SK-N-SH treated with all-trans-retinoic acid at 6 μM for 48 hours (cell line): ENCODE measurements around the gene HDDC3.
A peak's percentile ranks its signal among the peaks of the same experiment; 100 is the strongest.

Experiments used
- ATAC-seq: fragments of 200-7000 bp; cut with Tn5 transposase; 3 replicates; pipeline ENCODE4 v1.9.1; 2020; ENCODE audit warnings: mild to moderate bottlenecking, moderate library complexity
- BACH2 ChIP-seq: fragments of 250-450 bp; sonication (Bioruptor Pico); IDR thresholded peaks from 2 replicates; pipeline ENCODE4 v1.9.0; 2021; ENCODE audit warnings: mild to moderate bottlenecking, borderline replicate concordance
- CREB5 ChIP-seq: fragments of 250-450 bp; sonication (Bioruptor Pico); IDR thresholded peaks from 2 replicates; pipeline ENCODE4 v1.5.1; 2020; ENCODE audit warnings: low read depth, mild to moderate bottlenecking, moderate library complexity
- CSDC2 ChIP-seq: fragments of 250-450 bp; sonication (Bioruptor Pico); IDR thresholded peaks from 2 replicates; pipeline ENCODE4 v1.5.0; 2020; ENCODE audit warnings: mild to moderate bottlenecking, moderate library complexity
- CSRNP3 ChIP-seq: fragments of 250-450 bp; sonication (Bioruptor Pico); IDR thresholded peaks from 2 replicates; pipeline ENCODE4 v1.5.1; 2021; ENCODE audit warnings: mild to moderate bottlenecking, moderate library complexity
- ESRRG ChIP-seq: fragments of 250-450 bp; sonication (Bioruptor Pico); IDR thresholded peaks from 2 replicates; pipeline ENCODE4 v1.6.1; 2021; ENCODE audit warnings: mild to moderate bottlenecking
- GLIS3 ChIP-seq: fragments of 250-450 bp; sonication (Bioruptor Pico); IDR thresholded peaks from 2 replicates; pipeline ENCODE4 v1.5.0; 2020; ENCODE audit warnings: mild to moderate bottlenecking, moderate library complexity
- ISL1 ChIP-seq: fragments of 250-450 bp; sonication (Bioruptor Pico); IDR thresholded peaks from 2 replicates; pipeline ENCODE4 v2.1.2; 2022; ENCODE audit warnings: mild to moderate bottlenecking, moderate library complexity
- OSR1 ChIP-seq: fragments of 250-450 bp; sonication (Bioruptor Pico); IDR thresholded peaks from 2 replicates; pipeline ENCODE4 v1.8.0; 2022; ENCODE audit warnings: moderate library complexity, mild to moderate bottlenecking, inconsistent platforms
- PATZ1 ChIP-seq: fragments of 250-450 bp; sonication (Bioruptor Pico); IDR thresholded peaks from 2 replicates; pipeline ENCODE4 v1.8.0; 2020; ENCODE audit warnings: mild to moderate bottlenecking, moderate library complexity, borderline replicate concordance
- POU6F1 ChIP-seq: fragments of 250-450 bp; sonication (Bioruptor Pico); IDR thresholded peaks from 2 replicates; pipeline ENCODE4 v1.8.0; 2021; ENCODE audit warnings: low read depth, mild to moderate bottlenecking, moderate library complexity, borderline replicate concordance
- PPARA ChIP-seq: fragments of 250-450 bp; sonication (Bioruptor Pico); IDR thresholded peaks from 2 replicates; pipeline ENCODE4 v1.5.0; 2020; ENCODE audit warnings: mild to moderate bottlenecking, borderline replicate concordance
- SNAI2 ChIP-seq: fragments of 250-450 bp; sonication (Bioruptor Pico); IDR thresholded peaks from 2 replicates; pipeline ENCODE4 v1.5.0; 2020; ENCODE audit warnings: mild to moderate bottlenecking, moderate library complexity
- TCF4 ChIP-seq: fragments of 250-450 bp; sonication (Bioruptor Pico); IDR thresholded peaks from 2 replicates; pipeline ENCODE4 v1.8.0; 2021; ENCODE audit warnings: mild to moderate bottlenecking, moderate library complexity, borderline replicate concordance
- TOX ChIP-seq: fragments of 250-450 bp; sonication (Bioruptor Pico); IDR thresholded peaks from 2 replicates; pipeline ENCODE4 v1.8.0; 2021; ENCODE audit warnings: mild to moderate bottlenecking, moderate library complexity, borderline replicate concordance
- TSHZ2 ChIP-seq: fragments of 250-450 bp; sonication (Bioruptor Pico); IDR thresholded peaks from 2 replicates; pipeline ENCODE4 v1.5.0; 2020; ENCODE audit warnings: mild to moderate bottlenecking, moderate library complexity
- ZC3H10 ChIP-seq: fragments of 250-450 bp; sonication (Bioruptor Pico); IDR thresholded peaks from 2 replicates; pipeline ENCODE4 v1.5.1; 2021; ENCODE audit warnings: mild to moderate bottlenecking, moderate library complexity
- ZFP3 ChIP-seq: fragments of 250-450 bp; sonication (Bioruptor Pico); IDR thresholded peaks from 2 replicates; pipeline ENCODE4 v1.5.0; 2020; ENCODE audit warnings: mild to moderate bottlenecking, moderate library complexity
- ZFP30 ChIP-seq: fragments of 450-650 bp; formaldehyde crosslinking; IDR thresholded peaks from 2 replicates; pipeline ENCODE4 v1.5.0; 2022; ENCODE audit warnings: mild to moderate bottlenecking, moderate library complexity
- ZNF70 ChIP-seq: fragments of 450-650 bp; formaldehyde crosslinking; IDR thresholded peaks from 2 replicates; pipeline ENCODE4 v1.5.0; 2020; ENCODE audit warnings: mild to moderate bottlenecking, moderate library complexity
- ZNF8 ChIP-seq: fragments of 450-650 bp; formaldehyde crosslinking; IDR thresholded peaks from 2 replicates; pipeline ENCODE4 v1.5.0; 2020; ENCODE audit warnings: mild to moderate bottlenecking, moderate library complexity

HDDC3 gene

GRCh38 chr15:90936823-90937222 is 4.5 kb upstream of the HDDC3 start:
- TF ChIP-seq ISL1 (CRISPR knock-in tag), result no peak
- no peak for ATAC-seq

GRCh38 chr15:90934949-90935751 is 2.8 kb upstream of the HDDC3 start, which contains the start of gene UNC45A:
Gene UNC45A (plus strand): TSS chr15:90935285. CDS start chr15:90935325, 40 bp downstream.
- peak; percentile 83 for ATAC-seq
- TF ChIP-seq BACH2 (CRISPR knock-in tag) (no peak), PATZ1 (CRISPR knock-in tag) (no peak)

- TF ChIP-seq CREB5 (CRISPR knock-in tag) (no peak), ZC3H10 (CRISPR knock-in tag) (no peak), TCF4 (CRISPR knock-in tag) (no peak), ZFP3 (CRISPR knock-in tag) (no peak), POU6F1 (CRISPR knock-in tag) (no peak), ZFP30 (CRISPR knock-in tag) (no peak), ISL1 (CRISPR knock-in tag) (no peak), ESRRG (CRISPR knock-in tag) (no peak), PPARA (CRISPR knock-in tag) (no peak), ZNF8 (no peak), GLIS3 (CRISPR knock-in tag) (no peak)
- peak; percentile 63 for ATAC-seq
Observed at GRCh38 chr15:90934256-90934948, 2.1 kb upstream of the HDDC3 start.

- no peak for ATAC-seq
- TF ChIP-seq GLIS3 (CRISPR knock-in tag) (no peak), TCF4 (CRISPR knock-in tag) (no peak), TSHZ2 (no peak), ESRRG (CRISPR knock-in tag) (no peak), ZNF70 (CRISPR knock-in tag) (no peak), CSRNP3 (CRISPR knock-in tag) (no peak), TOX (CRISPR knock-in tag) (no peak), SNAI2 (CRISPR knock-in tag) (no peak), ZC3H10 (CRISPR knock-in tag) (no peak), CSDC2 (no peak), ZFP30 (CRISPR knock-in tag) (no peak), ISL1 (CRISPR knock-in tag) (no peak), BACH2 (CRISPR knock-in tag) (no peak), POU6F1 (CRISPR knock-in tag) (no peak), OSR1 (CRISPR knock-in tag) (no peak), ZNF8 (no peak)
Observed at GRCh38 chr15:90933301-90933700, 952 bp upstream of the HDDC3 start.
